IMR-90 (cell line): Measurements from ENCODE around the gene TBCK. TPM values are rescaled to one million over a fixed set of nuclear protein-coding genes. Genes with fewer than 3 reads are reported as not detected.

Source experiments
- ATAC-seq: fragments of 200-7000 bp; cut with Tn5 transposase; 2 replicates; pipeline ENCODE4 v1.9.1; 2020; ENCODE audit warnings: low read depth, mild to moderate bottlenecking, moderate library complexity
- BruUV-seq: library from RNA; stranded (reverse); fragments of 400-500 nt; replicated peaks from 2 replicates; lab custom pipeline; 2021; lab: Mats Ljungman, UMichigan
- CTCF ChIA-PET: fragments of 300-600 bp; formaldehyde crosslinking; extraction: SDS; loops from one replicate; lab custom pipeline; 2021; ENCODE audit warnings: antibody characterized with exemption; lab: Yijun Ruan, JAX
- POLR2A ChIA-PET: fragments of 300-600 bp; sonication (Branson Sonifier 250); formaldehyde crosslinking; loops from one replicate; lab custom pipeline; 2022; ENCODE audit warnings: antibody characterized with exemption; ENCODE audit not compliant: unreplicated experiment; lab: Charles Lee
- DNase-seq: peaks from one replicate; pipeline ENCODE4 v3.0.0; 2013
- H2AFZ ChIP-seq: replicated peaks from 2 replicates; pipeline ENCODE3; 2013; ENCODE audit warnings: low read length, mild to moderate bottlenecking; ENCODE audit not compliant: poor library complexity
- H2AK5ac ChIP-seq: 2 replicates; pipeline ENCODE4 v1.6.1; 2013; ENCODE audit warnings: low read depth, low read length, inconsistent platforms
- H2AK9ac ChIP-seq: replicated peaks from 2 replicates; pipeline ENCODE3; 2013; ENCODE audit warnings: mild to moderate bottlenecking, low read depth, low read length, moderate library complexity; ENCODE audit not compliant: poor library complexity
- H2BK120ac ChIP-seq: 2 replicates; pipeline ENCODE4 v1.6.1; 2013; ENCODE audit warnings: low read depth, low read length, inconsistent platforms
- H2BK15ac ChIP-seq: 3 replicates; pipeline ENCODE4 v1.6.1; 2013; ENCODE audit warnings: low read depth, low read length, inconsistent platforms
- H2BK20ac ChIP-seq: 2 replicates; pipeline ENCODE4 v1.6.1; 2013; ENCODE audit warnings: low read depth, mild to moderate bottlenecking, inconsistent platforms, low read length, moderate library complexity
- H2BK5ac ChIP-seq: 2 replicates; pipeline ENCODE4 v1.6.1; 2013; ENCODE audit warnings: mild to moderate bottlenecking, low read depth, low read length, inconsistent platforms; ENCODE audit not compliant: poor library complexity, severe bottlenecking
- H3K14ac ChIP-seq: replicated peaks from 2 replicates; pipeline ENCODE4 v1.6.1; 2013; ENCODE audit warnings: low read depth, low read length, inconsistent platforms
- H3K18ac ChIP-seq: 2 replicates; pipeline ENCODE4 v1.6.1; 2013; ENCODE audit warnings: low read depth, low read length, control low read depth
- H3K23ac ChIP-seq: 2 replicates; pipeline ENCODE4 v1.6.1; 2013; ENCODE audit warnings: low read depth, low read length, inconsistent platforms
- H3K27ac ChIP-seq: 2 replicates; pipeline ENCODE4 v1.5.1; 2013; ENCODE audit warnings: mild to moderate bottlenecking, control low read depth, low read length; ENCODE audit not compliant: insufficient read depth
- H3K27me3 ChIP-seq: 2 replicates; pipeline ENCODE4 v1.6.1; 2013; ENCODE audit warnings: low read length; ENCODE audit not compliant: control insufficient read depth, insufficient read depth
- H3K36me3 ChIP-seq: 2 replicates; pipeline ENCODE4 v1.6.1; 2013; ENCODE audit warnings: low read length, mixed read lengths; ENCODE audit not compliant: control insufficient read depth, insufficient read depth
- H3K4ac ChIP-seq: 2 replicates; pipeline ENCODE4 v1.6.1; 2013; ENCODE audit warnings: low read depth, low read length, inconsistent platforms
- H3K4me1 ChIP-seq: 2 replicates; pipeline ENCODE4 v1.6.1; 2013; ENCODE audit warnings: low read length, mixed read lengths; ENCODE audit not compliant: control insufficient read depth, insufficient read depth
- H3K4me2 ChIP-seq: 2 replicates; pipeline ENCODE4 v1.6.1; 2013; ENCODE audit warnings: low read depth, mild to moderate bottlenecking, control low read depth, low read length, moderate library complexity
- H3K4me3 ChIP-seq: 2 replicates; pipeline ENCODE4 v1.5.1; 2013; ENCODE audit warnings: low read depth, mild to moderate bottlenecking, control low read depth, low read length, moderate library complexity; ENCODE audit not compliant: insufficient read depth
- H3K56ac ChIP-seq: 2 replicates; pipeline ENCODE4 v1.6.1; 2013; ENCODE audit warnings: low read length, inconsistent platforms; ENCODE audit not compliant: insufficient read depth; ENCODE audit errors: extremely low read depth
- H3K79me1 ChIP-seq, 2 experiments: 2 replicates each; pipeline ENCODE4 v1.6.1; 2013; ENCODE audit warnings: low read length in 2 of 2, inconsistent platforms in 1 of 2, low read depth in 1 of 2
- H3K9ac ChIP-seq: 2 replicates; pipeline ENCODE4 v1.6.1; 2013; ENCODE audit warnings: low read depth, low read length, control low read depth
- H3K9me1 ChIP-seq: 2 replicates; pipeline ENCODE4 v1.6.1; 2013; ENCODE audit warnings: low read length, inconsistent platforms; ENCODE audit not compliant: insufficient read depth
- H3K9me3 ChIP-seq: 2 replicates; pipeline ENCODE4 v1.6.1; 2013; ENCODE audit warnings: low read length; ENCODE audit not compliant: control insufficient read depth, insufficient read depth
- H4K20me1 ChIP-seq: 2 replicates; pipeline ENCODE4 v1.6.1; 2013; ENCODE audit warnings: low read length, inconsistent platforms; ENCODE audit not compliant: insufficient read depth
- H4K5ac ChIP-seq: 2 replicates; pipeline ENCODE4 v1.6.1; 2013; ENCODE audit warnings: mild to moderate bottlenecking, low read depth, low read length, control low read depth
- H4K8ac ChIP-seq, 2 experiments: 2 replicates each; pipeline ENCODE4 v1.6.1; 2013; ENCODE audit warnings: low read depth in 2 of 2, low read length in 2 of 2, control low read depth in 1 of 2, inconsistent platforms in 1 of 2
- H4K91ac ChIP-seq: 2 replicates; pipeline ENCODE4 v1.6.1; 2013; ENCODE audit warnings: low read depth, low read length, inconsistent platforms; ENCODE audit not compliant: insufficient read depth
- MXI1 ChIP-seq: IDR thresholded peaks from 2 replicates; pipeline ENCODE4 v1.6.1; 2012; ENCODE audit warnings: low read depth, mild to moderate bottlenecking, low read length, moderate library complexity, borderline replicate concordance
- RAD21 ChIP-seq: IDR thresholded peaks from 2 replicates; pipeline ENCODE4 v1.6.1; 2012; ENCODE audit warnings: low read length, improper control_type of control experiment
- RFX5 ChIP-seq: IDR thresholded peaks from 2 replicates; pipeline ENCODE4 v1.8.0; 2012; ENCODE audit warnings: low read depth, mild to moderate bottlenecking, low read length, moderate library complexity
- WGBS, 2 experiments: methylation state at CpG; one replicate each; pipeline versions ENCODE4 v1.1.5 to v1.1.7; 2013; ENCODE audit warnings: missing lambda C conversion rate in 2 of 2; ENCODE audit not compliant: insufficient read length in 1 of 2; ENCODE audit errors: extremely low coverage in 2 of 2; 5-methylcytosine and 5-hydroxymethylcytosine counted together
- dilution Hi-C: fragments of 300-500 bp; cut with HindIII; formaldehyde crosslinking; loops from one replicate; pipeline ENCODE4 v1.14.3; 2018; ENCODE audit warnings: low sequenced_read_pairs; ENCODE audit not compliant: unreplicated experiment
- in situ Hi-C: fragments of 300-500 bp; cut with MboI; formaldehyde crosslinking; loops from 3 replicates; pipeline ENCODE4 v1.14.3; 2019; ENCODE audit warnings: low sequenced_read_pairs, inconsistent platforms, mixed read lengths
- intact Hi-C: fragments of 100-400 bp; cut with micrococcal nuclease; formaldehyde crosslinking; loops from 2 replicates; pipeline ENCODE4 v1.10.0; 2022
- polyA plus RNA-seq, 3 experiments: library from polyadenylated mRNA; depleted of rRNA; stranded (reverse); fragments of >200 nt; gene quantifications; 2 replicates each; pipeline ENCODE4 v1.2.3, GENCODE V29; 2012; ENCODE audit warnings: low replicate concordance in 1 of 3
- total RNA-seq: library from RNA; depleted of rRNA; stranded (reverse); fragments of >200 nt; gene quantifications from 2 replicates; pipeline ENCODE4 v1.2.3, GENCODE V29; 2012
- TF ChIP-seq, protein P1 (sequence below): fragments of 150-350 bp; IDR thresholded peaks from 2 replicates; pipeline ENCODE4 v1.6.1; 2017; ENCODE audit warnings: mild to moderate bottlenecking, antibody characterized with exemption, low read length, low read depth

Gene TBCK
- total and polyA plus RNA-seq, 2 of the 4 experiments (the other 2 are of a cell fraction) = 10.7 to 29.9 TPM

DNA sequence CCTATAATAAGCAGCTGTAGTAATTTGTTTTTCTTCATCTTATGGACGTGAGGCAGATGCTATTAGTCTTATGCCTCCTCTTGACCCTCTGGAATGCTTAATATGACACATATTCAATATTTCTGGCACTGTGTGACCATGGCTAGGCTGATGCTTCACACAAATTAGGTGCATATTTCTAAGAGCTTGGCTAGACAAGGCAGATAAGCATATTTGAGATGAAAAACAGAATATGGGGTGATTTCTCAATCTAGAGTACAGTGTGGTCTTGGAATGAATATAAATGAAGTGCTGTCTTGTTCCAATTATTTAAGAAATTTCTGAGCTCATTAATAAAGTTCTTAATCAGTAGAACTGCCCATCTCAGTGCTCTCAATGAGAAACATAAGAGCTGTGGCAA, 264.5 kb downstream of the TBCK start:
- Histone ChIP-seq H3K18ac (no peak overlapping the region), H3K4me1 (peaks cover 2% of the 10 kb centered on the region), H2BK20ac (no peak overlapping the region), H4K20me1 (no peaks in the 10 kb centered on the region), H3K56ac (no peak overlapping the region), H3K27me3 (no peaks in the 10 kb centered on the region), H2AK5ac (no peak overlapping the region), H3K79me1 (no peaks in the 10 kb centered on the region), H2AFZ (no peak overlapping the region), H2BK15ac (no peak overlapping the region), H3K36me3 (no peaks in the 10 kb centered on the region), H3K9me1 (no peaks in the 10 kb centered on the region), H2BK5ac (no peak overlapping the region), H3K27ac (no peak overlapping the region), H2AK9ac (no peak overlapping the region), H3K4ac (no peak overlapping the region), H3K23ac (no peak overlapping the region), H3K4me3 (no peak overlapping the region), H3K9me3 (no peaks in the 10 kb centered on the region), H4K91ac (no peak overlapping the region), H4K8ac (no peak overlapping the region), H2BK120ac (no peak overlapping the region), H3K4me2 (no peak overlapping the region), H3K9ac (no peak overlapping the region), H3K14ac (no peak overlapping the region), H4K5ac (no peak overlapping the region)
- WGBS, 2 experiments = no CpG with 5 or more reads among the region's 1 CpG
- no peak for DNase-seq
- ATAC-seq = no peak
- intact Hi-C loops = no loop called here
- TF ChIP-seq, protein P1, sequence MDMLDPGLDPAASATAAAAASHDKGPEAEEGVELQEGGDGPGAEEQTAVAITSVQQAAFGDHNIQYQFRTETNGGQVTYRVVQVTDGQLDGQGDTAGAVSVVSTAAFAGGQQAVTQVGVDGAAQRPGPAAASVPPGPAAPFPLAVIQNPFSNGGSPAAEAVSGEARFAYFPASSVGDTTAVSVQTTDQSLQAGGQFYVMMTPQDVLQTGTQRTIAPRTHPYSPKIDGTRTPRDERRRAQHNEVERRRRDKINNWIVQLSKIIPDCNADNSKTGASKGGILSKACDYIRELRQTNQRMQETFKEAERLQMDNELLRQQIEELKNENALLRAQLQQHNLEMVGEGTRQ = no peak
- TF ChIP-seq RAD21 (no peak), MXI1 (no peak), RFX5 (no peak)
- dilution Hi-C loops = no loop called here
- BruUV-seq = no TSS peak
- CTCF ChIA-PET = no interaction called here
- in situ Hi-C loops = no loop called here
- POLR2A ChIA-PET = no interaction called here
